AG10803 (cell line): Measurements from ENCODE around the gene ZNF654.

Source experiments
- DNase-seq: peaks from one replicate; pipeline ENCODE4 v3.0.0; 2010; ENCODE audit warnings: low read depth
- H3K4me3 ChIP-seq: 2 replicates; pipeline ENCODE4 v1.5.1; 2011; ENCODE audit warnings: mild to moderate bottlenecking, low read length, control low read depth
- TF ChIP-seq, protein P1 (sequence below): conservative IDR thresholded peaks from 2 replicates; pipeline ENCODE4 v1.5.1; 2011; ENCODE audit warnings: mild to moderate bottlenecking, low read length, control low read depth, inconsistent platforms

The ZNF654 gene

DNA sequence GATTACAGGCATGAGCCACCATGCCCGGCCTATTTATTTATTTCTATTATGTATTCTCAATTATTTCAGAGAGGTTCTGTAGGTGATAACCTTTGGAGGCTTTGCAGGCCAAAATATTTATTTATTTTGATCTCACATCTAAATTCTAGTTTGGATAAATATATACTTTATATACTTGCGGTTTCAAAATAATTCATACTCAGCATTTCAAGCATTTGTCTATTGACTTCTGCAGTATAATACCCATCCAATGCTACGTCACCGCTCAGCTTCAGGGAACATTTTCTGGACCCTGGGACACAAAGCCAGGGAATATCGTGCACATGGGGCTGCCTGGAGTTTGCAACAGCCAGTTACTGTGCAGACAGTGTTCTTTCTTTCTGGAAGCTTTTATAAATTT, 22.8 kb upstream of the ZNF654 start:
- no peak for DNase-seq
- H3K4me3 ChIP-seq: no peak overlapping the region
- TF ChIP-seq, protein P1, sequence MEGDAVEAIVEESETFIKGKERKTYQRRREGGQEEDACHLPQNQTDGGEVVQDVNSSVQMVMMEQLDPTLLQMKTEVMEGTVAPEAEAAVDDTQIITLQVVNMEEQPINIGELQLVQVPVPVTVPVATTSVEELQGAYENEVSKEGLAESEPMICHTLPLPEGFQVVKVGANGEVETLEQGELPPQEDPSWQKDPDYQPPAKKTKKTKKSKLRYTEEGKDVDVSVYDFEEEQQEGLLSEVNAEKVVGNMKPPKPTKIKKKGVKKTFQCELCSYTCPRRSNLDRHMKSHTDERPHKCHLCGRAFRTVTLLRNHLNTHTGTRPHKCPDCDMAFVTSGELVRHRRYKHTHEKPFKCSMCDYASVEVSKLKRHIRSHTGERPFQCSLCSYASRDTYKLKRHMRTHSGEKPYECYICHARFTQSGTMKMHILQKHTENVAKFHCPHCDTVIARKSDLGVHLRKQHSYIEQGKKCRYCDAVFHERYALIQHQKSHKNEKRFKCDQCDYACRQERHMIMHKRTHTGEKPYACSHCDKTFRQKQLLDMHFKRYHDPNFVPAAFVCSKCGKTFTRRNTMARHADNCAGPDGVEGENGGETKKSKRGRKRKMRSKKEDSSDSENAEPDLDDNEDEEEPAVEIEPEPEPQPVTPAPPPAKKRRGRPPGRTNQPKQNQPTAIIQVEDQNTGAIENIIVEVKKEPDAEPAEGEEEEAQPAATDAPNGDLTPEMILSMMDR: no peak

DNA sequence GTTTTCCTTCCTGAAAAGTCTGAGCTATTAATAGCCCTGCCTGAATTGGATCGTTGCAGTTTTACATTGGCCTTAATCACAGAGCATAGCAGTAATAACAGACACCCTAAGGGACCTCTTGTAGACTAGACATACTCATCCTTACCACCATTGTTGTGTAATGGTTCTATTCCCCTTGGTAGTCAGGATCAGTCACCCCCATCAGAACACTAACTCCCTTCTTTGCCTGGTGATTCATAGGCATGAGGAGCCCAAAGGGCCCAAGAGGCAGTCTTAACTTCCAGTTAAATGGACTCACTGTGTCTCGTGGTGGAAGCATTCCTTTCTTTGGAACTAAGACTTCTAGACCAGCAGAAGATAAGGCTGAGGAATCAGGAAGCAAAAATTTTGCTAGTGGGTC, 20.5 kb upstream of the ZNF654 start:
- peak; percentile 65 for DNase-seq
- TF ChIP-seq, protein P1: no peak
- no peak overlapping the region for H3K4me3 ChIP-seq

DNA sequence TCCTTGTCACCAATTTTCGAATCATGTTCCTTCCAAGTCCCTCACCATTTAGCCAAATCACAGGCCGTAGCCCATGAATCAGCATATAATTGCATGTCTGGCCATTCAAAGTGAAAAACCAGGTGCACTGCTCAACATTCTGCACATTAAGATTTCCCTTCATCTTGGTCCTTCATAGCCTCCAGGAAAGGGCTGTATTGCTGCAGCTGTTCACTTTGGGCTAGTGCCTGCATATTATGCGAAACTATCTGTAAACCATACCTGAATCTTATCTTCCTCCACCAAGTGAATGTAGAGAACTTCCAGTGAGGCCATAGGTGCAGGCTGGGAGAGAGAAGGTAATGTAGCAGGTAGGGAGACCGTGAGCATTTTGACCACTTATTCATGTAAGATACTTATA, 18.5 kb upstream of the ZNF654 start:
- TF ChIP-seq, protein P1: no peak
- no peak for DNase-seq
- no peak overlapping the region for H3K4me3 ChIP-seq

DNA sequence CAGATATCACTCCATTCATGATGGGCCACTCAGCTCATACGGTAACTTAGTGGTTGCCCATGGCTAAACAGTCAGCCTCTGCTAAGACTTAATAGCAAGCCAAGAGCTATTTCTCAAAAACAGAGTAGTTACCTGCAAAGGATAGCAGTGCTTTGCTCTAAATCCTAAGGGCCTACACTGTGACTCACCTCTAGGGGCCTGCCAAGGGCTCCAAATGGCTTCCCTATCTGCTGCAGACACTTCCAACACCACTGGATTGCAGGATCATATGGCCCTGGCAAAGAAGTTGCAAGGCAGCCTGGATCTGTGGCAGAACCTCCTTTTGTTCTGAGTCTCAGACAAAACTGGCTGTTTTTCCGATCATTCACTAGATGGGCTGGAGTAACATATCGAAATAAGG, 18.1 kb upstream of the ZNF654 start:
- DNase-seq: no peak
- TF ChIP-seq, protein P1: no peak

DNA sequence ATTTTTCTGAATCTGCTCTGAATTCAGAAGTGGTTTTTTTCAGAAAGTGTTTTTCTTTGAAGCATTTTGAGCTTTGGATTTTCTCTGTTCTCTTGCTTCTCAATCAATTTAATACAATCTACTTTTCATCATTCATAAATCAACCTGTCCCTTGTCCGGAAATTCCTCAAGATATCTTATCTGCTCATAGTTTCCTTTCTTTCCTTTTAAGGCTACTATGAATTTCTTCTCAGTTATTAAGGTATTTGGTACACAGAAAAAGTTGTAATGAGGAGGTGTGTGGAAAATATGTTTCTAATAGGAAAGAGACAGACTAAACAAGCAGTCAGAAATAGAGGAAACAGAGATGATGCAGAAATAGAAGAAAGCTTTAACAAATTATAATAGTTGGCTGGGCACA, 14.6 kb upstream of the ZNF654 start:
- DNase-seq: no peak
- no peak overlapping the region for H3K4me3 ChIP-seq
- TF ChIP-seq, protein P1: no peak

More for the DNA sequence above, 18.1 kb upstream of the ZNF654 start:
- no peak overlapping the region for H3K4me3 ChIP-seq

DNA sequence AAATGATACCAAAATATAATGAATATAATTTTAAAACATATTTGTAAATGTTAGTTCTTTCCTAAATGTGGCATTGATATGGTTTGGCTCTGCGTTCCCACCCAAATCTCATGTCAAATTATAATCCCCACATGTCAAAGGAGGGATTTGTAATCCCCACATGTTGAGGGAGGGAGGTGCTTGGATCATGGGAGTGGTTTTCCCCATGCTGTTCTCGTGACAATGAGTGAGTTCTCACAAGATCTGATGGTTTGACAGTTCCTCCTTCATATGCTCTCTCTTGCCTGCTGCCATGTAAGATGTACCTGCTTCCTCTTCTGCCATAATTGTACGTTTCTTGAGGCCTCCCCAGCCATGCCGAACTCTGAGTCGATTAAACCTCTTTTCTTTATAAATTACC, 12.3 kb upstream of the ZNF654 start:
- TF ChIP-seq, protein P1: no peak
- no peak overlapping the region for H3K4me3 ChIP-seq
- DNase-seq: no peak

DNA sequence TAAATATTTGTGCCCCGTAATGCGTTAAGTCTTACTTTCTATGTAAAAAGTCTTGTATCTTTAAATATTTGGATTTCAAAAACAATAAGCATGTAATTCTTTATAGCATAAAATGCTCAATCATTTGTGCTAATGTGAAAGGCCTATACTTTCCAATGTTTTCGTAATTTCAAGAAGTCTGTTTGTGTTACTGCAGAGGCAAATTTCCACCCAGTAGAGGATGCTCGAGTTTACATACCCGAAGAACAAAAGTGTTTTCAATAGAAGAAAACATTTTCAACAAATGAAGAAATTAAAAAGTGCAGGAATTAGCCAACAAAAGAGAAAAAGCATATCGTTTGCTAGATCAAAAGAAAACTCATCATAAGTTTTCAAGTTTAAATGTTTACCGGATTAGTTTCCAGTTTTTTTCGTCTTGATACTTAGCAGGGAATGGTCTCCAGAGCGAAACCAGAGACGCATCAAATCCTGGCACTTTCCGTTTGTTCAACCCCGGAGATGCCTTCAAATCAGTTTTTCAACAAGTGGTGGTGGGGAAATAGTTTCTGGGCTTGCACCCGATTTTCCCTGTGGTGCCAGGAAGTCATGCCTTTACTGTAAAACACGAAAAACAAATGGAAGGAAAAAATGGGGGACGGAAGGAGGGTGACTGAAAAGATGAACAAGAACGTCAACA, 1.3 kb upstream of the ZNF654 start:
- DNase-seq: peak; percentile 33
- peak overlapping the region; percentile 76 for H3K4me3 ChIP-seq
- TF ChIP-seq, protein P1: peak; percentile 46
